ENCODE results near the gene KRT32. TPM values are rescaled to one million over a fixed set of nuclear protein-coding genes. Genes with fewer than 3 reads are reported as not detected.

The KRT32 gene
- total RNA-seq, 1 experiment from 2014 or later: 1.5 TPM

DNA sequence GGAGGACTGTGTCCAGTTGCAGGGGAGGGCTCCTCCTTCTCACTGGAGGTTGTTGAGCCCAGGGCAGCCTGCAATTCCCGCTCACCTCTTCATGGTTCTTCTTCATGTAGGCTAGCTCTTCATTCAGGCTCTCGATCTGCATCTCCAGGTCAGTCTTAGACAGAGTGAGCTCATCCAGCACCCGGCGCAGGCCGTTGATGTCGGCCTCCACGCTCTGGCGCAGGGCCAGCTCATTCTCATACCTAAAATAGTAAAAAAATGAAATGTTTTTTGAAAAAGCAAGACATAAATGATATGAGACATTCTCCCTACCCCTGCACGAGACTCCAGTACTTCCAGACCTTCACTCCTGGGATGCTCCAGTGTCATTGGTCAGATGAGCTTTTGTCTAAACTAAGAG is 36.0 kb upstream of the KRT32 start:
- Histone ChIP-seq H3F3A (ENCODE audit: low read length, unreplicated experiment) (no peaks in the 10 kb centered on the region), H3K27me3 (ENCODE audit: low read length) (no peaks in the 10 kb centered on the region), H3K9me3 (ENCODE audit: low read length) (no peaks in the 10 kb centered on the region), H3K79me2 (ENCODE audit: low read length) (no peaks in the 10 kb centered on the region), H3K36me3 (ENCODE audit: low read depth, low read length) (no peaks in the 10 kb centered on the region), H3K9me2 (replicated peaks; ENCODE audit: low read length) (no peaks in the 10 kb centered on the region), H4K20me1 (ENCODE audit: low read length) (no peaks in the 10 kb centered on the region), H3K4me1 (ENCODE audit: insufficient read depth, low read length) (peaks cover 25% of the 10 kb centered on the region), H3K27ac (ENCODE audit: low read length) (no peak overlapping the region), H3K9ac (ENCODE audit: low read length) (no peak overlapping the region), H3K4me2 (ENCODE audit: low read length) (no peak overlapping the region), H2AFZ (ENCODE audit: low read length) (no peak overlapping the region), H3K4me3 (ENCODE audit: low read length) (no peak overlapping the region)
- no TSS peak for BruUV-seq (replicated peaks)
- DNase-seq: no peak
- POLR2A ChIA-PET (ENCODE audit: unreplicated experiment): no interaction called here
- TF ChIP-seq EZH2 (IDR thresholded peaks at IDR 0.05; ENCODE audit: low read length, unreplicated experiment) (no peak), EZH2phosphoT487 (IDR thresholded peaks at IDR 0.05; ENCODE audit: borderline replicate concordance, low read length) (no peak)
- TF ChIP-seq, protein P1, sequence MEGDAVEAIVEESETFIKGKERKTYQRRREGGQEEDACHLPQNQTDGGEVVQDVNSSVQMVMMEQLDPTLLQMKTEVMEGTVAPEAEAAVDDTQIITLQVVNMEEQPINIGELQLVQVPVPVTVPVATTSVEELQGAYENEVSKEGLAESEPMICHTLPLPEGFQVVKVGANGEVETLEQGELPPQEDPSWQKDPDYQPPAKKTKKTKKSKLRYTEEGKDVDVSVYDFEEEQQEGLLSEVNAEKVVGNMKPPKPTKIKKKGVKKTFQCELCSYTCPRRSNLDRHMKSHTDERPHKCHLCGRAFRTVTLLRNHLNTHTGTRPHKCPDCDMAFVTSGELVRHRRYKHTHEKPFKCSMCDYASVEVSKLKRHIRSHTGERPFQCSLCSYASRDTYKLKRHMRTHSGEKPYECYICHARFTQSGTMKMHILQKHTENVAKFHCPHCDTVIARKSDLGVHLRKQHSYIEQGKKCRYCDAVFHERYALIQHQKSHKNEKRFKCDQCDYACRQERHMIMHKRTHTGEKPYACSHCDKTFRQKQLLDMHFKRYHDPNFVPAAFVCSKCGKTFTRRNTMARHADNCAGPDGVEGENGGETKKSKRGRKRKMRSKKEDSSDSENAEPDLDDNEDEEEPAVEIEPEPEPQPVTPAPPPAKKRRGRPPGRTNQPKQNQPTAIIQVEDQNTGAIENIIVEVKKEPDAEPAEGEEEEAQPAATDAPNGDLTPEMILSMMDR (conservative IDR thresholded peaks at IDR 0.05; ENCODE audit: low read depth, low read length): no peak
- intact Hi-C loops (cut with micrococcal nuclease): no loop called here
- no peak for ATAC-seq
- CTCF ChIA-PET: interaction anchor here (0.6 to 0.7 kb wide), 2 partner anchors 14 to 699 kb away, joined by 3 to 5 read pairs; no protein-coding TSS in a partner anchor

DNA sequence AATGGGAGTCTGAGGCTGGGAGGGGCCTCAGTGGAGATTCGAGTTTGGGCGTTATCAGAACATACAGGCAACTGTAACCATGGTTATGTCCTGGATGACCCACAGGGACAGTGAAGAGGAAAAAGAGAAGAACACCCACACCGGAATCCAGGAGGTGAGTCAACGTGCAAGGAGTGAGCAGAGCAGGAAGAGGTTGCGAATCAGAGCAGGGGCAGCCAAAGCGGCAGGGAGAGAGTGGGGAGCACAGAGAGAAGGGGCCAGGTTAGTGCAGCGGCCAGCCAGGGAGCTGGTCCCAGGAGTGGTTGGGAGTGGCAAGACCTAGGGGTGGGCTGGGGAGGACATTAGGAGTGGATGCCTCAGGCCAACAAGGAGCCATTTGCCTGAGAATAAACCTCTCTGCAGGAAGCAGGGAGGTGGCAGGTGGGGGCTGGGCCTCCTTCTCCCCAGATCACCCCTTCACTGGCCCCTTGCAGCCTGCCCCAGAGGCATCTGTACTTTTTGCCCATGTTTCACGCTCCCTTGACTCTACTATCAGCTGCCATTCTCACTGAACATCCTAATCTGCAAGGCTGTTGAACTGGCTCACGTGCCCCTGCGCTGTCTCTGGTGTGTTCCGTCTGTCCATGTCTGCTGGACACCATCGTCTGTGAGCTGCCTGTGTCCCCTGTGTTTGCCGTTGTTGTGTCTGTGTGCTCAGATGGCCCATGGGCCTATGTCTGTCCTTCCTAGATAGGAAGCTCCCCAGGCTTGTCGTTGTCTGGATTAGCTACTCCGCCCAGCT is 33.1 kb upstream of the KRT32 start:
- Histone ChIP-seq H4K20me1 (ENCODE audit: low read length) (no peaks in the 10 kb centered on the region), H3K27me3 (ENCODE audit: low read length) (no peaks in the 10 kb centered on the region), H3K4me2 (ENCODE audit: low read length) (peak overlapping the region; percentile 57), H2AFZ (ENCODE audit: low read length) (no peak overlapping the region), H3K9ac (ENCODE audit: low read length) (peak overlapping the region; percentile 48), H3K9me2 (replicated peaks; ENCODE audit: low read length) (no peaks in the 10 kb centered on the region), H3K36me3 (ENCODE audit: low read depth, low read length) (no peaks in the 10 kb centered on the region), H3K79me2 (ENCODE audit: low read length) (no peaks in the 10 kb centered on the region), H3F3A (ENCODE audit: low read length, unreplicated experiment) (no peaks in the 10 kb centered on the region), H3K4me1 (ENCODE audit: insufficient read depth, low read length) (peaks cover 33% of the 10 kb centered on the region), H3K4me3 (ENCODE audit: low read length) (0 out of 2 replicates have a peak overlapping the region, but pooled peaks have one; percentile 21), H3K9me3 (ENCODE audit: low read length) (no peaks in the 10 kb centered on the region), H3K27ac (ENCODE audit: low read length) (peak overlapping the region; percentile 76)
- DNase-seq (peak; percentile 82), ATAC-seq (peak; percentile 84)
- BruUV-seq (replicated peaks): TSS peak; percentile 28
- ChIA-PET POLR2A (ENCODE audit: unreplicated experiment) (interaction anchor here (0.5 to 0.6 kb wide), 2 partner anchors 18 to 28 kb away, joined by 3 to 9 read pairs; partner anchors contain the start of gene KRT19), CTCF (interaction anchor here (0.6 kb wide), 1 partner anchor 83 kb away, joined by 3 read pairs; no protein-coding TSS in a partner anchor)
- TF ChIP-seq EZH2 (IDR thresholded peaks at IDR 0.05; ENCODE audit: low read length, unreplicated experiment) (no peak), EZH2phosphoT487 (IDR thresholded peaks at IDR 0.05; ENCODE audit: borderline replicate concordance, low read length) (no peak)
- TF ChIP-seq, protein P1 (conservative IDR thresholded peaks at IDR 0.05; ENCODE audit: low read depth, low read length): no peak
- intact Hi-C loops (cut with micrococcal nuclease): no loop called here
